HG02884 (cell line): ENCODE measurements around the gene ZNF485.
"Not testable (repeated sequence)": the region's sequence is repeated elsewhere in the genome, so short reads cannot be mapped to it uniquely, and the experiment has no call there.

ENCODE experiments used
- ATAC-seq: cut with Tn5 transposase; IDR thresholded peaks from one replicate; pipeline ENCODE4 v1.9.1; 2021; ENCODE audit warnings: mild to moderate bottlenecking, moderate library complexity; ENCODE audit not compliant: unreplicated experiment

Gene ZNF485

DNA sequence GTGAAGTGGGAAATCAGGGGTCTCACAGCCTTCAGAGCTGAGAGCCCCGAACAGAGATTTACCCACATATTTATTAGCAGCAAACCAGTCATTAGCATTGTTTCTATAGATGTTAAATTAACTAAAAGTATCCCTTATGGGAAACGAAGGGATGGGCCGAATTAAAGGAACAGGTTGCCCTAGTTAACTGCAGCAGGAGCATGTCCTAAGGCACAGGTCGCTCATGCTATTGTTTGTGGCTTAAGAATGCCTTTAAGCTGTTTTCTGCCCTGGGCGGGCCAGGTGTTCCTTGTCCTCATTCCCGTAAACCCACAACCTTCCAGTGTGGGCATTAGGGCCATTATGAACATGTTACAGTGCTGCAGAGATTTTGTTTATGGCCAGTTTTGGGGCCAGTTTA, 4.7 kb upstream of the ZNF485 start:
- ATAC-seq: not testable (repeated sequence)

DNA sequence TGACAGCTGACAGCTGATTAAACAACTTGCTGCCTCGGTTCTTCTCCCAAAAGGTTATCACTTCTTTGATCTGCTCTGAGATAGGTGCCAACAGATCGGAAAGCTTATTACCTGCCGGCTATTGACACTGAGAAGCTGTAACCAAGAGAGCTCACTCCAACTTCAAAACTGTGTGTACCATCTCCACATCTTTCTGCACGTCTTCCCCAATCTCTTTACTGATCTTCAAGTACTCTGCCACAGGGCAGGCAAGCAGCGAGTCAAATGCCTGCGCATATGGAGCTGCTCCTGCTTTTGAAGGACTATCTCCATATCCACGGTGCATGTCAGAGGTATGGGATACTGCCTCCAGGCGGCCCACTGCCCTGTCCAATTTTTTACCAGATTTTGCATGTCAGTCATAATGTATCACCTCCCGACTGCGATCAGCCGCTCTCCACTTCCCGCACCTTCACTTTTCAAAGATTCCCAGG, 352 bp upstream of the ZNF485 start:
- peak; percentile 16 for ATAC-seq

DNA sequence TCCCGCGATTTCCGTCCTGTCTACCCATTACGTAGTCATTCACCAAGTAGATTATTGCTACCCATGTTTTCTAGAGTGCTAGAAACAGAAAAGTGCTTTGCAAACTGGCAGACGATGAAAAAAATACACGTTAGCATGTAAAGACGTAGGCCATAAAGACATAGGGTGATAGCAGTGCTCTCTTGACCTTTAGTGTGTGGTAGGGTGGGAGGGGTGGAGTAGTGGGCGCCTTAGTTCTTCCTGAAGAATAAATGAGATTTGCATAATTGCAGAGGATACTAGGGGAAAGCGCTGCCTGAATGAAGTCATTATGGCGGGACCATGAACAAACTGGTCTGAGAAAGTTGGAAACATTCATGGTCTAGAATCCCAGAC, 948 bp downstream of the ZNF485 start:
- no peak for ATAC-seq

DNA sequence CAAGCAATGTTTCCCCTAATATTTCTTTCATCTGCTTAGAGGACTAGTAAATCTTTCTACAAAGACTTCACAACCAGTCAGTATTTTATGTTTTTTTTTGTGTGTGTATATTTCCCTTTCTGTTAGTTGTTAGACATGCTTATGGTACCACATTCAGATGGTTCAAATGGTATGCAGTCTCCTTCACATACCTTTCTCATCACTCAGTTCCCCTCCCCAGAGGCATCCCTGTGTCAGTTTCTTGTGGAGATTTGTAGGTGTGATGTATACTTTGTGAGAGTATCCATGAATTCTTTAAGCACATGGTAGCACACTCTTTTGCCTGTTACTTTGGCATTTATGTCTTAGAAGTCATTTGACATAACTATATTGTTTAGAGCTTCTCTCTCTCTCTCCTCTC, 4.4 kb downstream of the ZNF485 start:
- ATAC-seq: no peak

DNA sequence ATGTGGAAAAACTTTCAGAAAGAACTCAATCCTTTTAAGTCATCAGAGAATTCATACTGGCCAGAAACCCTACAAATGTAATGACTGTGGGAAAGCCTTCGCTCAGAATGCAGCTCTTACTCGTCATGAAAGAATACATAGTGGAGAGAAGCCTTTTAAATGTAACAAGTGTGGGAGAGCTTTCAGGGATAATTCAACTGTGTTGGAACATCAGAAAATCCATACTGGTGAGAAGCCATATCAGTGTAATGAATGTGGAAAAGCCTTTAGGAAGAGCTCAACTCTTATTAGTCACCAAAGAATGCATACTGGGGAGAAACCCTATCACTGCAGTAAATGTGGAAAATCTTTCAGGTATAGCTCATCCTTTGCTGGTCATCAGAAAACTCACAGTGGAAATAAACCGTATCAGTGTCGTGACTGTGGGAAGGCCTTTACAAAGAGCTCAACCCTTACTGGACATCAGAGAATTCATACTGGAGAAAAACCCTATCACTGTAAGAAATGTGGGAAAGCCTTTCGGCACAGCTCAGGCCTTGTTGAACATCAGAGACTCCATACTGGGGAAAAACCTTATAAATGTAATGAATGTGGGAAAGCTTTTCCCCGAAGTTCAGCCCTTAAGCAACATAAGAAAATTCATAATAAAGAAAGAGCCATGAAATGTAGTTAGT, 10.6 kb downstream of the ZNF485 start:
- ATAC-seq: no peak

DNA sequence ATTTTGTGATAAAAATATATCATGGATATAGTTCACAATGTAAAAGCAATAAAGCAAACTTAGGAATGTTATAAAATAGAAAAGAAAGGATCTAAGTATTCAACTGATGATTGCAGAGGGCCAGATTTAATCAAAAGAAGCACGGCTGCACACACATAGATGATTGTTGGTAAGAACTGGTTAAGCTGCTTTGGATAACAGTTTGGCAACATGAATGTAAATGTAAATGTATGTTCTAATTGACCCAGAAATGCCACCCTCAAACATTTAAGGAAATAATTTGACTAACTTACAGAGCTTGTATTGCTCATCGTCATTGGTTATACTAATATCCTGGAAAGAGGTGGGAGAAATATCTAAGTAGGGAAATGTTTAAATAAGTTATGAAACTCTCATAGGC, 13.1 kb downstream of the ZNF485 start:
- ATAC-seq: no peak

DNA sequence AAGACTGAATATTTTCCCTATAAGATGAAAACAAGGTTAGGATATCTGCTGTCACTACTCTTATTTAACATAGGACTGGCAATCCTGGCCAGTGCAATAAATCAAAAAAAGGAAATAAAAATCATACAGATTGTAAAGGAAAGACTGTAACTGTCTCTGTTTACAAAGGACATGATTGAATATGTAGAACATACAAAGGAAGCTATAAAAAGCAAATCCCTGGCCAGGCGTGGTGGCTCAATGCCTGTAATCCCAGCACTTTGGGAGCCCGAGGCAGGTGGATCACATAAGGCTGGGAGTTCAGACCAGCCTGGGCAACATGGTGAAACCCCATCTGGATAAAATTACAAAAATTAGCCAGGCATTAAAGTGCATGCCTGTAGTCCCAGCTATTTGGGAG, 15.8 kb downstream of the ZNF485 start:
- ATAC-seq: no peak

DNA sequence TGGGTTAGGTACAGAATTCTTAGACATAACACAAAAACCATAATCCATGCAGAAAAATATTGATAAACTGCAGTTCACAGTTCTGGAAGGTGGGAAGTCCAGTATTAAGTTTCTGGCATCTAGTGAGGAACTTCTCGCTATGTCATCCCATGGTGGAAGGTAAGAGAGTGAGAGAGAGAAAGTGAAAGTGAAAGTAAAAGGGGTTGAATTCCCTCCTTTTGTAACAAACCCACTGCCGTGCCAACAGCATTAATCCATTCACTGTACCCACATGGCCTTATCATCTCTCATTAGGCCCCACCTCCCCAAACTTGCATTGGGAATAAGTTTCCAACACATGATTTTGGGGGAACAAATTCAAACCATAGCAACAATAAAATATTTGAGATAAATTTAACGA, 17.1 kb downstream of the ZNF485 start:
- ATAC-seq: no peak

DNA sequence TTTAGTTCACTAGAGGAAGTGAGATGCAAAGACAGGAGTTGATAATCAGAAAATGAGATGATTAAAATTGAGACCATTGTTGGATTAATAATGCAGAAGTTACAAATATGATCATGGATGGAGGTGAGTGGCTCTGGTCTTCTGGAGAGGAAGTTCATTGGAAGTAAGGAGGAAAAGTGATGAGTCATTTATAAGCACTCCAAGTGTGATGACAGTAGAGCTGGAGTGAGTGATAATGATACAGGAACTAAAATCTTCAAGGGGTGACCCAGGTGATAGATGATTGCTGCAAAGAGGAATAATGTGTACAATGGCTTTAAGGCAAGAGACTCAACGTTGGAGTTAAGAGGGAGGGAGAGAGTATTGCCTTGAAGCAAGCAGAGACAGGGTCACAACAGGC, 21.7 kb downstream of the ZNF485 start:
- ATAC-seq: no peak

DNA sequence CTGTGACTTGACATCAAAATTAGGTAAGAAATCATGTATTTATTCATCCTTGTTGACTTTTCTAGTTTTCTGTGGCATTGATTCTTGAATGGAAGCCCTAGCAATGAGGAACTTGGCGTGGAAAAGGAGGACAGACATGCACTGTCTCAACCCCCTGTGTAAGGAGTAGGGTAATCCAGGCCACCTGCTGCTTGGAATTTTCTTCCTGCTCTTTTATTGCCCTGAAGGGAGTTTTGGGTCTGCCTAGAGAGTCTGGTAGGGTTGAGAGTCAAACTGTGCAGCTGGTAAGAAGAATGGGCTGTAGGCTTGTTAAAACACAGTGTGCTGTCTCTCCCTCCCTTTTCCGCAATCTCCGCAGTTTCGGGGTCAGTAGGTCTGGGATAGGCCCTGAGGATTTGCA, 22.7 kb downstream of the ZNF485 start:
- ATAC-seq: no peak

DNA sequence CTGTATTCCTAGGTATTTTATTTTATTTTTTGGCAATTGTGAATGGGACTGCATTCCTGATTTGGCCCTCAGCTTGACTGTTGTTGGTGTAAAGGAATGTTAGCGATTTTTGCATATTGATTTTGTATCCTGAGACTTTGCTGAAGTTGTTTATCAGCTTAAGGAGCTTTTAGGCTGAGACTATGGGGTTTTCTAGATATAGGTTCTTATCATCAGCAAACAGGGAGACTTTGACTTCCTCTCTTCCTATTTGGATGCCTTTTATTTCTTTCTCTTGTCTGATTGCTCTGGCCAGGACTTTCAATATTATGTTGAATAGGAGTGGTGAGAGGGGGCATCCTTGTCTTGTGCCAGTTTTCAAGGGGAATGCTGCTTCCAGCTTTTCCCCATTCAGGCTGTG, 29.6 kb downstream of the ZNF485 start:
- ATAC-seq: not testable (repeated sequence)

DNA sequence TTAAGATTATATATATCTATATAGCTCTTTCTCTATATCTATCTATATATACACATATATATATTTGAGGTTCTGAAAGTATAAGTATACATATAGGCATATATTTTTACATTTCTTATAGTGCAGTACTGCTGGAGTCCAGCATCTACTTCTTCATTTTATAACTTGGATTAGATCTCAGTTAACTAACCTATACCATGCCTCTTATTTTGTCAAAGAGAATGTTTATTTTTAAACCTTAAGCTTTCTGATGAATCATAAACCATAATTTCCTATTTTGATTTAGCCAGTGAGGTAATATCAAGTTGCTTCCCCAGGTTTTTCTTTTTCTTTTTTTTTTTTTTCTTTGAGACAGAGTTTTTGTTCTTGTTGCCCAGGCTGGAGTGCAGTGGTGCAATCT, 34.4 kb downstream of the ZNF485 start:
- no peak for ATAC-seq

DNA sequence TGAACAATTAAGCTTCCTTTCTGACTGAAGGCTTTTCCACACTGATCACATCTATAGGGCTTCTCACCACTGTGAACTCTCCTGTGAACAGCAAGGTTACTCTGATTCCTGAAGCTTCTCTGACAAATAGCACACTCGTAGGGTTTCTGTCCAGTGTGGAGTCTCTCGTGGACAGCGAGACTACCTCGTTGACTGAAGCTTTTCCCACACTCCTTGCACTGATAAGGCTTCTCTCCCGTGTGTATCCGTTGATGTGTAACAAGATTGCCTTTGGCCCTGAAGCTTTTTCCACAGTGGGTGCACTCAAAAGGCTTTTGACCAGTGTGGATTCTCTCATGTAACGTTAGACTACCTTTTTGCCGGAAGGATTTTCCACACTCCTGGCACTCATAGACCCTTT, 38.0 kb downstream of the ZNF485 start:
- ATAC-seq: no peak

DNA sequence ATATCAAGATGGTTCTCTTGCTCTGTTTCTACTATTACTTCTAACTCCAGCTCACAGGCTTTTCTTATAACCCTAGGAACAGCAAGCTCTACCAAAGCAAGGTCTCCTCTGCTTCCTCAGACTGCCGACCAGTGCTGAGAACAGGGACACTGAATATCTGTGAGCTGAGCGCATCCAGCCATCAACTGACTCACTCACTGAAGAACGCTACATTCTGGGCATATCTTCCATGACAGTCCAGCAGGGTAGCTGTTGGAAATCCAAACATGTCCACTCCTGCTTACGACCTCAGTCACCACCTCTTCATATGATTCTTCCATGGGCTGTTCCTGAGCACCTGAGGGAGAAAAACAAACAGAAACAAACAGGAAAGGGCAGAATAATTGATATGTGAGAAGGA, 39.6 kb downstream of the ZNF485 start:
- no peak for ATAC-seq

DNA sequence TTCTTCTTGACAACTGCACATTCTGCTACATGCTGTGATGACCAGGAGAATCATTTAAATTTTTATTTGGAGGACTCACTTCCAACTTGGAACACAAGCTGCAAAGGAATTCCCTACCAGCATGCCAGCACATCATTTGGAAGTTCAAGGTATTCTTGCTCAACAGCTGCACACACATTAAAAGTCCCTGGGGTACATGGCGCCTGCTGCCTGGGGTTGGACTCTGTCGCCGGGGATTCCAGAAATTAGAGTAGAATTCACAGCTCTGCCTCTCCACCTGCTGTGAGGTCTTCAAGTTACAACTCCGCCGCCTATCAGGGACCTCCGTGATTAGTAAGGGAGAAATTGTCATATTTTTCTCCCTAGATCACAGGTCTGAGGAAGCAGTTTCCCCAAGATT, 41.3 kb downstream of the ZNF485 start:
- no peak for ATAC-seq

DNA sequence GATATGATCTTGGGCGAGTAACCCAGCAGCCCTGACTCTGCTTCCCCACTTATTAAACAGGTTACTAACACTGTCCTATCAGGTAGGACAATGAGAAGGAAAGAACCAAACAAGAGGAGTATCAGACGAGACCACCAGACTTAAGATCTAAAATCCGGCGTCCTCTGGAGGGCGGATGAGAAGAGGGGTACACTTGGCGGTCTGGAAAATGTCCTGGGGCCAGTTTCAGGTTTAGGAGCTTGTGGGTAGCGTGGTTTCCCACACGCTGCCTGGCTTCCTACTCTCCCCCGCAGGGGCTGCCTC, 41.8 kb downstream of the ZNF485 start:
- no peak for ATAC-seq

DNA sequence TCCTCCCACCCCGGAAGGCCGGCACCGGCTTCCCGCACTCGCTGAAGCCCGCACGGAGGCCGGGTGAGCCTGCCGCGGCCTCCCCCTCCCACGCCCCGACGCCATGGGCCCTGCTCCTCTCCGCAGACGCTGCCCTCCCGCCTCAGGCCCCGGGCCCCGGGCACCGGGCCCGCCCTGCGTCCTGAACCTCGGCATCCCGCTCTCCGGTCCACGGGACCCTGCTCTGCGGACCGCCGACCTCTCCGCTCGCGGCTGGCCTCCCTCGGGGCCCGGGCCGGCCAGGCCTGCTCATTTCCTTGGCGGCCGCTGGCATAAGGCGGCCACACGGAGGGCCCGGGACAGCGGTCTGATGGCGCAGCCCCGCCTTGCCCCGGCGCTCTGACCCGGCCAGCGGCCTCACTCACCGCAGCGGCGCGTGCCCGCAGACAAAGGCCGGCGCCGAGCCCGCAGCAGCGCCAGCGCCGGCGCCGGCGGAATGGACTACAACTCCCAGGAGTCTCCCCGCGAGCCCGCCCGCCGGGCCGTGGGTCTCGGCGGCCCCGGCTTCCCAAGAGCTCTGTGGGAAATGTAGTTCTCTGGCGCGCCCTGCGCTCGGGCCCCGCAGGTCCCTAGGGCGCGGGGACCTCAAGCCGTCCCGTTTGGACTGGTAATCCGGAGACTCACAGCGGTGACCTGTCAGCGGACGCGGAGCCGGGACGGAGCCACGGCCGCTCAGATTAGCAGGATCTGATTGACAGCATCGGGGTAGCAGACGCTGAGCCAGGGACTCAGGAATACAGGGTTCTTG, 42.4 kb downstream of the ZNF485 start, which contains the start of gene ZNF32:
TSS of gene ZNF32 (minus strand) at position 484 of the 787 bp plus-strand sequence. CDS start 2,748 bp downstream, outside the sequence.
- peak; percentile 99 for ATAC-seq

DNA sequence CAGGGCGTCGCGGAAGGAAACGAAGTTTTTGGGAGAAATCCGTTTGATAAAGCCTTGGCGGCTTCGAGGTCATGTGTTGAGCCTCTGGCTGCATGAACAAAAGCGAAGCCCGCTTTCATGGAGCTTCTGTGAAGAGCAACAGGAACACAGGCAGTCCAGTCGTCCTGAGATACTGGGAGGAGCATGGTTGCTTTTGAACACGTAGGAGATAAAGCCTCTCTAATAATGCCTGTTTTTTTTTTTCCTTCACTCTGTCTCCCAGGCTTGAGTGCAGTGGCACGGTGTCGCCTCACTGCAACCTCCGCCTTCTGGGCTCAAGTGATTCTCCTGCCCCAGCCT, 42.9 kb downstream of the ZNF485 start:
- peak; percentile 3 for ATAC-seq

DNA sequence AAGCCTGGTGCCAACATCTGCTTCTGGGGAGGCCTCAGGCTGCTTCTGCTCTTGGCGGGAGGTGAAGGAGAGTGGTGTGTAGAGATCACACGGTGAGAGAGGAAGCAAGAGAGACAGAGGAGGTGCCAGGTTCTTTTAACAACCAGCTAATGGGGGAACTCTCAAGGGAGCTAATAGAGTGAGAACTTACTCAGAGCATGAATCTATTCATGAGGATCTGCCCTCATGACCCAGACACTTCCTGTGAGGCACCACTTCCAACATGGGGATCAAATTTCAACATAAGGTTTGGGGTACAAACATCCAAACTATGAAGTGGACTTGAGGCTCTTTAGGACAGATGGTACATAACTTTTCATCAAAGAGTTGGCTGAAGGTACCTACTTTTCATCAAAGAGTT, 47.5 kb downstream of the ZNF485 start:
- no peak for ATAC-seq

DNA sequence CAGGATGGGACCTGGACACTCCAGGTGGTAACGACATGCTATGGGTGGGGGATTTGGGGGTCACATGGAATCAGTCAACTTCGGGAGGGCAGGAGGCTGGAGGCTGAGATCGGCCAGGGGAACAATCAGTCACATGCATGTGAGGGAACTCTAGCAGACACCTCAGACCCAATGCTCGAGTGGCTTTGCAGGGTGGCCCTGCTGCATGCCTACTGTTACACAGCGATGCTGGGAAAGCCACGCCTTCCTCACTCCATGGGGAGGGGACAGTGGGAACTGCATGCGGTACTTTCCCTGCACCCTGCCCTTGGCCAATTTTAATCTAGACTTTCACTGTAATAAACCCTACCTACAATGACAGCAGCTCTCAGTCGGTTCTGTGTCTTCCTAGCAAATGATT, 49.1 kb downstream of the ZNF485 start:
- no peak for ATAC-seq

DNA sequence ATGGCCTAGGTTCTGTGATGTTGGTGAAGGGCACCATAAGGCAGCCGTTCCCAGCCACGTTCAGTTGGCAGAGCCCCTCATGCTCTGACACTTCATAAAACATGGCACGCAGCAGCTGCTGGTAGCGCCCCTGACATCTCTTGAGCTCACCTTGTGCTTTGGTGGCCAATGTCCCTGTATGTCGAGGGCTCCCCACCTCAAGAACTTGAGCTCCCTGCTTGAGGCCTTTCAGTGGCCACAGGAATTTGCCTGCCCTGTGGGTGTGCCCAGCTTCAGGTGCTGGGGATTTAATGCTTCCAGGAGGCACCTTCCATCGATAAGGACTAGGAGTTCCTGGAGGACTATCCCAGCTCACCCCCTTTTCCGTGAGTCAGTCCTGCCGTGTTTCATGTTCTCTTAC, 52.0 kb downstream of the ZNF485 start:
- ATAC-seq: no peak

DNA sequence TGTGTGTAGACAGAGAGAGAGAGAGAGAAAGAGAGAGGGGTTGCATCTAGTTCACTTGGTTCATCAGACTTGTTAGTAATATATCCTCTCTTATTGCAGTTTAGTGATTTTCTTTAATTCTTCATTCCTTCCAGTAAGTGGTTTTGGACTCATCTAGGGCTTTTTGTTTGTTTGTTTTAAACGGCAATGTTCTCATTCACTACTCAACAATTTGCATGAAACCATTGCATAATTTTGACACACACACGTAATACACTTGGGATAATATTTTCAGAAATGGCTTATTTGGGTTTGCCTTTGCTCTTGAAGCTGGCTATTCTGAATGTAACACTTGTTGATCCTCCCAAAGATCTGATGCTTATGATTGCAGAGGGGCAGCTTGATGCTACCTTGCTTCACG, 58.8 kb downstream of the ZNF485 start:
- ATAC-seq: no peak

DNA sequence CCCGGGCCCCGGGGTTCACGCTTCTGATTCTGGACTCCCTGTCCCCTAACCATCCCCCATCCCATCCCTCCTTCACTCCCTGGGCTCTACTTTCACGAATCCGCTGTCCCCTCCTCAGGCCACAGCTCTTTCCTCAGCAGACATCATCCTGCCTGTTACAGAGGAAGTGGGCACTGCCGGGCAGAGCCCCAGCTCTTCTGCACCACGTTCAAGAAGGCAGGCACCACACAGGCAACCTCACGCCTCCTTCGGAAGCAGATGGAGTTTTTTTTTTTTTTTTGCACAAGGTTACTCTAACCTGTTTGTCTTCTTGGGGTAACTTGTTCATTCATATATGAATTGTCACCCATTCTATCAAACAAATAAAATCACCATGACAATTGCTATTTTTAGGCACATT, 60.3 kb downstream of the ZNF485 start:
- ATAC-seq: no peak
